Measurements from ENCODE around the gene FLYWCH1.

FLYWCH1 gene

GRCh38 chr16:2953706-2954627 lies 42.2 kb downstream of the FLYWCH1 start:
- no peak for DNase-seq

GRCh38 chr16:2954656-2955381 lies 43.1 kb downstream of the FLYWCH1 start:
- DNase-seq, result no peak

- no peak for DNase-seq
Measured at GRCh38 chr16:2955438-2955778, 43.7 kb downstream of the FLYWCH1 start.

- no peak for DNase-seq
Measured at GRCh38 chr16:2955779-2956578, 44.2 kb downstream of the FLYWCH1 start.

- no peak for DNase-seq
Measured at GRCh38 chr16:2956579-2956956, 44.8 kb downstream of the FLYWCH1 start.

GRCh38 chr16:2959206-2959605 lies 47.5 kb downstream of the FLYWCH1 start:
- DNase-seq, result no peak

- no peak for DNase-seq
Measured at GRCh38 chr16:2960183-2961010, 48.7 kb downstream of the FLYWCH1 start.

- DNase-seq, result no peak
Measured at GRCh38 chr16:2962334-2963073, 50.8 kb downstream of the FLYWCH1 start.

- no peak for DNase-seq
Measured at GRCh38 chr16:2963074-2963722, 51.5 kb downstream of the FLYWCH1 start.

- no peak for DNase-seq
Measured at GRCh38 chr16:2963723-2964474, 52.2 kb downstream of the FLYWCH1 start, which contains the start of gene KREMEN2. Gene KREMEN2, plus strand, starts transcription at chr16:2964275. Its CDS starts 246 bp downstream, at chr16:2964521.

GRCh38 chr16:2964475-2965336 lies 53.0 kb downstream of the FLYWCH1 start:
- DNase-seq, result no peak

GRCh38 chr16:2966043-2966807 lies 54.5 kb downstream of the FLYWCH1 start:
- DNase-seq, result no peak

GRCh38 chr16:2966808-2967191 lies 55.1 kb downstream of the FLYWCH1 start:
- DNase-seq, result no peak

GRCh38 chr16:2967211-2967631 lies 55.5 kb downstream of the FLYWCH1 start:
- DNase-seq, result no peak

- DNase-seq, result no peak
Measured at GRCh38 chr16:2967721-2968161, 56.0 kb downstream of the FLYWCH1 start.

- no peak for DNase-seq
Measured at GRCh38 chr16:2968368-2968737, 56.6 kb downstream of the FLYWCH1 start.

GRCh38 chr16:2968738-2969544 lies 57.2 kb downstream of the FLYWCH1 start, which contains the start of gene PAQR4:
Gene PAQR4, plus strand, starts transcription at chr16:2969348. Its CDS starts 327 bp downstream, at chr16:2969675.
- DNase-seq, result peak; percentile 82

Measured in fibroblast of skin of abdomen (primary cell).